HPDE6-E6E7 (cell line): ENCODE measurements around the gene AEBP1.

Experiments used
- DNase-seq: peaks from one replicate; pipeline ENCODE4 v3.0.0; 2011; ENCODE audit warnings: missing footprints; ENCODE audit errors: extremely low spot score

AEBP1 gene

GRCh38 chr7:44104860-44105771 lies 971 bp downstream of the AEBP1 start:
- no peak for DNase-seq

DNA sequence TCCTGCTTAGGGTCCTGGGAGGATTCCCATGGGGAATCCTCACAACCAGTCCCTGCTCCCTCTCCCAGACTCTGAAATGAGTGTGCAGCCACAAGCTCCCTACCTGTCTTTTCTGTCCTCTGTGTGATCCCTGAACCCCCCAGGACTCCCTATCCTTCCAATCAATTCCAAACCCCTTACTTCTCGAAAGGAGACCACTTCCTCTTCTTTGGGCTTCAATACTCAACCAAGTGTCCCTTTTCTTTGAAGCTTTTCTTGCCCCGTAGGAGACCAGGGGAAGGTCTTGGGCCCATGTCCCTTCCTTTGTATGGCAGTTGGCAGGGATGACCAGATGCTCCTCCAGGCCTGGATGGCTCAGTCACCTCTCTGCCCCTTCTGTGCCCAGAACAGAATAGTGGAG lies 1.7 kb downstream of the AEBP1 start:
- DNase-seq = no peak

DNA sequence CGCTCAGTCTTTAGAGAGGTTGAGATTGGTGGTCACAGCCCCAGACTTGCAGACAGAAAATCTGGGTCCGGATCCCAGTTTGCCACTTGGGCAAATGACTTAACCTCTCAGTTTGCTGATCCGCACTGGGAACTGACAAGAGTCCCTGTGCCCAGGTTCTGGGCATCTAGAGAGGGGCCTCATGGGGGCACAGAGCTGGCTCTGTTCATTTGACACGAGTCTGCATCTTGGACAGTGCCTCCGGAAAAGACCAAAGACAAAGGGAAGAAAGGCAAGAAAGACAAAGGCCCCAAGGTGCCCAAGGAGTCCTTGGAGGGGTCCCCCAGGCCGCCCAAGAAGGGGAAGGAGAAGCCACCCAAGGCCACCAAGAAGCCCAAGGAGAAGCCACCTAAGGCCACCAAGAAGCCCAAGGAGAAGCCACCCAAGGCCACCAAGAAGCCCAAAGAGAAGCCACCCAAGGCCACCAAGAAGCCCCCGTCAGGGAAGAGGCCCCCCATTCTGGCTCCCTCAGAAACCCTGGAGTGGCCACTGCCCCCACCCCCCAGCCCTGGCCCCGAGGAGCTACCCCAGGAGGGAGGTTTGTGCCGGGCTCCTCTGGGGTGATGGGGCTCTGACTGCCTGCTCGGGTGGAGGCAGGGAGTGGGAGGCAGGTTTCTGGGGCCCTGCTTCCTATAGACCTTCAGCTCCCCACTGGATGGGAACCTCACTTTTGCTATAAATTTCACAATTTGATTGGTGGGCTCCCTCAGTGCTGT lies 2.3 kb downstream of the AEBP1 start:
- no peak for DNase-seq

DNA sequence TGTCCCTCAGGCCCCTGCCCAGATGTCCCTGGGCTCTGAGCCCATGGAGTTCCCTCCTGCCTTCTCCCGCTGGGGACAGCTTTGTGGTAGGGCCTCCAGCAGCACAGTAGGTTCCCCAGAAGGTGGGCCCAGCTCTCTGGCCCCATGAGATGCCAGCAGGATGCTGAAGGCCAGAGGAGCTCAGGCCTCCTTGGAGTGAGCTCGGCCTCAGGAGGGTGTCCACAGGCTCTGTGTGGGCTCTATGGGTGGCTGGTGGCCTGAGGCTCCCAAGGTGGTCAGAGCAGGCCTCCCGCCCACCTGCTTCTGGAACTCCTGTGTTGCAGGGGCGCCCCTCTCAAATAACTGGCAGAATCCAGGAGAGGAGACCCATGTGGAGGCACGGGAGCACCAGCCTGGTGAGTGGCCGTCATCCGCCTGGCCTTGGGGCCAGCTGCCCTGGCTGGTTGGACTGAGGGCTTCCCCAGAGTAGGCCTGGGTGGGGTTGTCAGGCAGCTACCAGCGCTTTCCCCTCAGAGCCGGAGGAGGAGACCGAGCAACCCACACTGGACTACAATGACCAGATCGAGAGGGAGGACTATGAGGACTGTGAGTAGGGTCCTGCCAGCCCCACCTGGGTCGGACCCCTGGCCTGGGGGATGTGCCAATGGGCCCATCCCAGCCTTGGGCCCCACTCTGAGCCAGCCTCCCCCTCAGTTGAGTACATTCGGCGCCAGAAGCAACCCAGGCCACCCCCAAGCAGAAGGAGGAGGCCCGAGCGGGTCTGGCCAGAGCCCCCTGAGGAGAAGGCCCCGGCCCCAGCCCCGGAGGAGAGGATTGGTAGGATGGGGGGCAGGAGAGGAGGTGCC lies 3.2 kb downstream of the AEBP1 start:
- no peak for DNase-seq

DNA sequence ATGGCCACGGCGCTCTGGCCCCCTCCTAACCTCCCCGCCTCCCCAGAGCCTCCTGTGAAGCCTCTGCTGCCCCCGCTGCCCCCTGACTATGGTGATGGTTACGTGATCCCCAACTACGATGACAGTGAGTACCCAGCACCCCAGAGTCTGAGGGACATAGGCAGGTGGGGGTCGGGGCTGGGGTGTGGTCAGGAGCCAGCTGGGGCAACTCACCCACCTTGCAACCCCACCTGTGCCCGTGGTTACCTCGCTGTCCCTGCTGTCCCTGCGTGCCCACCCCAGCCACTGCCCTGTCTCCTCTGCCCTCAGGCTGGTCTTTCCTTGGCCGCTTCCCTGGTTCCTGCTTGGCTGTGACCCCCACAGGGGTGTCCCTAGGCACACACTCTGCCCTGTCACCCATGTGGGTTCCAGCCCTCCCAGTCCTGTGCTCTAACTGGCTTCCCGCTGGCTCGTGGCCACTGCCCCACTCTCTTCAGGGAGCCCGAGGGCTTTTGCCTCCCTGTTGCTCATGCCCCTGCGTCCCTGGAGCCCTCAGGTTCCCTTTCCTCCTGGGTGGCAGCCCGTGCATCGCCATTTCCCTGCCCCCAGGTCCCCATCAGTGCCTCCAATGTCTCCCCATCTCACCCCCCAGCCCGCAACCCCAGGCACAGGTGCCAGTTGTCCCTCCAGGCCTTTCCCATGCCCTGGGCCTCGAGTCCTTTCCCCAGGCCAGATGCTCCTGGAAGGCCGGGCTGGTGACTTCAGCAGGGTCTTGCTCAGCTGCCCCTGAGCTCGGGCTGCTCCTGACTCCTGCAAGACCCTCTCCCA lies 4.0 kb downstream of the AEBP1 start:
- DNase-seq = no peak

DNA sequence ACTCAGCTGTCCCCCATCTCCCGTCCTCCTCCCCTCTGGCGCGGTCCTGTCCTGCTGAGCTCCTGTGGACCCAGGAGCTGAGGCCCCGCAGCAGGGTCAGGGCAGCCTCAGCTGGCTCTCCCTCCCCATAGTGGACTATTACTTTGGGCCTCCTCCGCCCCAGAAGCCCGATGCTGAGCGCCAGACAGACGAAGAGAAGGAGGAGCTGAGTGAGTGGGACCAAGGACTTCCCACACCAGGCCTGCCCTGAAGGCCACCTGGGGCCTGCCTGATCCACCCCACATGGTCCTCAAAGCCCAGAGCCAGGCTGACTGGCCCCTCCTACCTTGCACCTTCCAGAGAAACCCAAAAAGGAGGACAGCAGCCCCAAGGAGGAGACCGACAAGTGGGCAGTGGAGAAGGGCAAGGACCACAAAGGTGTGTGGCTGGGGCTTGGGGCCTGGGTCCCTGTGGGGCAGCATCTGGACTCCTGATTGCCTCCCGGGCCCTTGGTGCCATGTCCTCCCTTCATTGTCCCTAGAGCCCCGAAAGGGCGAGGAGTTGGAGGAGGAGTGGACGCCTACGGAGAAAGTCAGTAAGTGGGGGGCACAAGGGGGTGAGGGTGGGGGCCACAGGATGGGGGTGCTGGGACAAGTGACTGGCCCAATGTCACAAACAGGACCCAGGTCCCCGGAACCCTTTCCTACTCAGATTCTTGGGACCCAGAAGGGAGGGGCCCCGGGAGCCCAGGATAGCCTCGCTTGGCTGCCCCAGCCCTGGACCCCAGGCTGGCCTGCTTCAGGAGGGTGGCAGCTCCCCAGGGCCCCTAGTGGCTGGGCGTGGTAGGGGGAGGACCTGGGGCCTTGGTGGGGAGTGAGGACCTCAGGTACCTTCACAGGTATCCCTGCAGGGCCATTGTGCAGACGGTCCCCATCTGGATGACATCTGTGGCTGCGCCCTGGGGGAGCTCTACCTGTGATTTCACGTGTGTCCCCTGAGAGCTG lies 4.9 kb downstream of the AEBP1 start:
- DNase-seq = no peak

GRCh38 chr7:44109991-44110390 lies 5.8 kb downstream of the AEBP1 start:
- DNase-seq = no peak

DNA sequence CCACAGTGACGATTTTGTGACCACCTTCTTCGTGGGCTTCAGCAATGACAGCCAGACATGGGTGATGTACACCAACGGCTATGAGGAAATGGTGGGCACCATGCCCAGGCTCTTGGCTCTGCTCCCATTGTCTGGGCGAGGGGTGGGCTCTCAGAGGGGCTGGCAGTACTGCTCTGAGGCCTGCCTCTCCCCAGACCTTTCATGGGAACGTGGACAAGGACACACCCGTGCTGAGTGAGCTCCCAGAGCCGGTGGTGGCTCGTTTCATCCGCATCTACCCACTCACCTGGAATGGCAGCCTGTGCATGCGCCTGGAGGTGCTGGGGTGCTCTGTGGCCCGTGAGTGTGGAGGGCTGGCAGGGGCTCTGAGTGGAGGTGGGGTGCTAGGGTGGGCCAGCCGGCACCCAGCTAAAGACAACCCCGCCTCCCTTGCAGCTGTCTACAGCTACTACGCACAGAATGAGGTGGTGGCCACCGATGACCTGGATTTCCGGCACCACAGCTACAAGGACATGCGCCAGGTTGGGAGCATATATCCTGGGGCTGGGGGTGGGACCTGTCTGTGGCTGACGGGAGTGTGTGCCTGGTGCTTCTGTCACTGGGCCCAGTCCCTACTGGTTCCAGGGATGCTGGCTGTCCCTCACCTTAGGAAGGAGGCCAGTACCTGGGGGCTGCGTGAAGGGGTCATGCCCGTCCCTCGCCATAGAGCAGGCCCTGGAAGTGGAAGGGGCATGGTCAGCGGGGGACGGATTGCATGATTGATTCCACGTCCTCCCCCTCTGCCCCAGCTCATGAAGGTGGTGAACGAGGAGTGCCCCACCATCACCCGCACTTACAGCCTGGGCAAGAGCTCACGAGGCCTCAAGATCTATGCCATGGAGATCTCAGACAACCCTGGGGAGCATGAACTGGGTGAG lies 6.8 kb downstream of the AEBP1 start:
- no peak for DNase-seq

DNA sequence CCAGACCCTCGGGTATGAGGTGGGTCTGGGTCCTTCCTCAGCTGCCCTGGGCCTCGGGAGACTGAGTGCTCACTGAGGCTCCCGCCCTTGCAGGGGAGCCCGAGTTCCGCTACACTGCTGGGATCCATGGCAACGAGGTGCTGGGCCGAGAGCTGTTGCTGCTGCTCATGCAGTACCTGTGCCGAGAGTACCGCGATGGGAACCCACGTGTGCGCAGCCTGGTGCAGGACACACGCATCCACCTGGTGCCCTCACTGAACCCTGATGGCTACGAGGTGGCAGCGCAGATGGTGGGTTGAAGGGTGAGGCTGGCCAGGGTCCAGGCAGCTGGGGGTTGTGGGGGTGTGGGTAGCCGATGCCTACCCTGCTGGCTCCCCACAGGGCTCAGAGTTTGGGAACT lies 7.6 kb downstream of the AEBP1 start:
- DNase-seq = no peak

- no peak for DNase-seq
These were observed 8.3 kb downstream of the AEBP1 start for GRCh38 chr7:44112231-44112996.

DNA sequence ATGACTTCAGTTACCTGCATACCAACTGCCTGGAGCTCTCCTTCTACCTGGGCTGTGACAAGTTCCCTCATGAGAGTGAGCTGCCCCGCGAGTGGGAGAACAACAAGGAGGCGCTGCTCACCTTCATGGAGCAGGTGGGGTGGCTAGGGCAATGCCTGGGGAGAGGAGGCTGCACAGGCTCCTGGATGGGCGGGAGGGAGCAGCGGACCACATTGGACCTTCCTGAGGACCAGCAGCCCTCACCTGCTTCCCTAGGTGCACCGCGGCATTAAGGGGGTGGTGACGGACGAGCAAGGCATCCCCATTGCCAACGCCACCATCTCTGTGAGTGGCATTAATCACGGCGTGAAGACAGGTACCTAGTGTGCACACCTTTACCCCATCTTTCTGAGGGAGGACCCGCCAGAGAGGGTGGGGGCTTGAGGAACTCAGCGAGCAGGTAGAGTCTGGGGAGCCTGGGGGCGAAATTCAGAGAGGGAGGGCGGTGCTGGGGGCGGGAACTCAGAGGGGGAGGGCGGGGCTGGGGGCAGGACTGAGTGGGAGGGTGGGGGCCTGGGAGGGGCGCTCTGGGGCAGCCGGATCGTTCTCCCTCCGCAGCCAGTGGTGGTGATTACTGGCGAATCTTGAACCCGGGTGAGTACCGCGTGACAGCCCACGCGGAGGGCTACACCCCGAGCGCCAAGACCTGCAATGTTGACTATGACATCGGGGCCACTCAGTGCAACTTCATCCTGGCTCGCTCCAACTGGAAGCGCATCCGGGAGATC lies 9.0 kb downstream of the AEBP1 start:
- DNase-seq = no peak

- DNase-seq = no peak
These were observed 9.7 kb downstream of the AEBP1 start for GRCh38 chr7:44113764-44114354.

DNA sequence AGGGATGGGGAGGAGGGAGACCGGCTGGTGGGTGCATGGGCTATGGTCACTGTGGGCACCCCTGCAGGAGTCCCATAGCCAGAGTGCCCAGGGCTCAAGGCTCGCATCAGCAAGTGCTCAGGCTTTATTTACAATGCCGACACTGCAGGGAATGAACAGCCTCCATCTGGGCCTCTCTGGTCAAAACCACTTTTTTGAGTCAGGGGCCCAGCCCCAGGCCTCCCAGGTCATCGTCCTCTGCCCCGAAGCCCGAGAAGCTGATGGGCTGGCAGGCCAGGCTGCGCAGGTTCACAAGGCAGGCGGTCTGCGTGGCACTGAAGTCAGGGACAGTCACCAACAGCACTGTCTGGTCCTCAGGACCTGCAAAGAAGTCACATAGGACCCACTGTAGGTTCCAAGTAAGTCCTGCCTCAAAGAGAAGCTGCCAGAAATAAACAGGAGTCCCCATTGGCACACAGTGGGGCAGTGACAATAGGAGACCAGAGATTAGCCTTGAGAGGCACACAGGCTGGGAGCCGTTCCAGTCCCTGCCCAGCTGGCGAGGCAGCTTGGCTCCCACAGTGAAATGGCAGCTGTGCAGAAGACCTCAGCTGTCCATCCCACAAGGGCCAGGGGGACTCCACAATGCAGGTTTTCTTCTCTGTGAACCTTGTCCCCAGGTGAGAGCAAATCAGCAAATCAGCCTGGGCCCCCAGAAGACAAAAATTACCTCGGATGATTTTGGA lies 10.6 kb downstream of the AEBP1 start:
- DNase-seq = no peak

DNA sequence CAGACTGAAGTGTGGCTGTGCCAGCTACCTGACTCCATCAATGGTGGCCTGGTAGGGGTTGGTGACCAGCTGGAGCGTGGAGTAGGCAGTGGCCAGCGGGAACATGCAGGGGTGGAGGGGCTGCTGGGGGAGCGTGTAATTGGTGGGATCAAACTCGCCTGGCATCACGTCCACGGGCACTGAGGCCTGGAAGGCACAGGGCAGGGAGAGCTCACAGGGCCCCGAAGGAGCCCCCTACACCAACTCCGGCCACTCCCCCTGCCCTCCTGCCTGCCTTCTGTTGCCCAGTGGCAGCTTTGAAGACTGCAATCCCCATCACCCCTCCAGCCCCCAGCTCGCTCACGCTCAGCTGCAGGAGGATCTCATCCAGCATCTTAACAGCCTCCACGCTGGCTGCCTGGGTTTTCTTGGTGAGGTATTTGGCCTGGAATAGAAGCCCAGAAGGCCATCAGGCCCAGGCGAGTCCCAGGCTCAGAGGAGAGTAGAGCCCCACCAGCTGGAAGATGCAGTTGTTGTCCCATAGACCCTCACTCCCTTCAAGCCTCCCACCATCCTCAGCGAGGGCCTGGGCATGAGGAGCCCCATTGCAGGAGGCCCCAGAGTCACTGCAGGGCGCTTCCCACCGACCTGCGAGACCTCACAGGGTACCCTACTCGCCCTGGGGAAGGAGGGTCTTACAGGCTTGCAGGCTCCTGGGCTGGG lies 12.1 kb downstream of the AEBP1 start:
- DNase-seq = no peak

DNA sequence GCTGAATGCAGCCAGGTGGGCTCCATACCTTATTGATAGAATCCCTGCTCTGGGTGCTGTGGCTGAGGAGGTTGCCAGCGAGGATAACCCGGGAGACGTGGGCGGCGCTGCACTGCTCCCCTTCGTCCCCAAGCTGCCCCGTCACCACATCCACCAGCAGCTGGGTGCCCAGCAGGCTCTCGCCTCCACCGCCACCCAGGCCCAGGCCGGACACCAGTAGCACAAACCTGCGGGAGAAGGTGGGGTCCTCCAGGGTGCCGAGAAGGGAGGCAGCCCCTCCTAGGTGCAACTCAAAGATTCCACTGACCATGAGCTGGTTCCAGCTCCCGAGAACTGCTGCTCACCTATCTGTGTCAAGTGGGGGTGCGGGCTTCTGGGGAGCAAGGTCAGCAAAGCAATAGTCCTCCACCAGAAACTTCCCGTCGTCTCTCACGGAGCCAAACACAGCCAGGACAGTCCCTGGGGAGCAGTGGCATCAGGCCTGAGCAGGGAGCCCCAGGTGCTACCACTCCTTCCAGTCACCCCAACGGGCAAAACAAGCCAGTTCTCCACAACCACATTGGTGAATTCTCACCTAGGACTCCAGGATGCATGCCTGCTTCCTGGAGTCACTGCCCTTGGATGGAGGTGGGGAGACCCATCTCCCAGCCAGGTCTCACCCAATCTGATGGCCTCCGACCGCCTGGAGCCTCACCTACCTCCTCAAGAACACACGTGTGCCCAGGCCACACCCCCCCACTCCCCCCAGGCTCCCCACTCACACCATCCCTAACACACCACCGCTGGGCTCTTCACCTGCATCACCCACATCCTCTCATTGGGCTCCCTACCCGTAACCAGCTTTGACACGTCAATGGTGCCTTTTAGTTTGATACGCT lies 12.9 kb downstream of the AEBP1 start:
- DNase-seq = no peak
